HG03575 (cell line): ENCODE measurements around the gene TSPAN11.
"Not testable (repeated sequence)": the region's sequence is repeated elsewhere in the genome, so short reads cannot be mapped to it uniquely, and the experiment has no call there.

Source experiments
- ATAC-seq: cut with Tn5 transposase; IDR thresholded peaks from one replicate; pipeline ENCODE4 v1.9.1; 2021; ENCODE audit not compliant: unreplicated experiment, insufficient number of reproducible peaks, low FRiP score; ENCODE audit errors: extremely low read depth

Gene TSPAN11

DNA sequence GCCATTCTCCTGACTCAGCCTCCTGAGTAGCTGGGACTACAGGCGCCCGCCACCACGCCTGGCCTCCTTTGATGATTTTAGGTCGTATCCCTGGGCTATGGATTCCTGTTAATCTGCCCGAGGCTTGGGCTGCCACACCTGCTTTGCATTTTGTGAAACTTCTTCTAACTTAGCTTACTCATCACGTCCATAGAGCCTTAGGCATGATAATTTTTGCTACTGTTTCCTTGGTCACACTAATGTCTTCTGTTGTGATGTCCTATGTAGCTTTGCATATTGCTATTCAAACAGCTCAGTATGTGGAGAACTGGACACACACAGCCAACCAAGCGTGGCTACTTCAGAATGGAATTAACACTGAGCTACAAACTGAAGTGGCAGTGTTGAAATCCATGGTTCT, 99.7 kb downstream of the TSPAN11 start:
- no peak for ATAC-seq

DNA sequence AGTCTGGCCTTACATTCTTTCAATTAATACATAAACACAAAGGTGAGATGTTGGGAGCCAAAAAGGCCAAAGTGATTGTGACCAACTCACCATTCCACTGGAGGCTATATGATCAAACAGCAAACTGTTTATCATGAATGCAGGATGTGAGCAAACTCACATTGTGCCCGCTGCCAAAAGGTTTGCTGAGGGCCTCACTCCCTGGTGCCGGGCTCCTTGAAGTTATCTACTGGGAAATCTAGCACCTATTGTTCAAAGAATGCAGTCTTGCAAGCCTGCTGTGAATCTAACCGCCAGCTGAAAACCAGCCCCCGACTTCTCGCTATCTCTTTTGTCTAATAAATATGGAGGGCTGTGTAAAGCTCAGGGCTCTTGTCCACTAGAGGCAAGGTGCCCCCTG, 100.5 kb downstream of the TSPAN11 start:
- ATAC-seq: not testable (repeated sequence)

DNA sequence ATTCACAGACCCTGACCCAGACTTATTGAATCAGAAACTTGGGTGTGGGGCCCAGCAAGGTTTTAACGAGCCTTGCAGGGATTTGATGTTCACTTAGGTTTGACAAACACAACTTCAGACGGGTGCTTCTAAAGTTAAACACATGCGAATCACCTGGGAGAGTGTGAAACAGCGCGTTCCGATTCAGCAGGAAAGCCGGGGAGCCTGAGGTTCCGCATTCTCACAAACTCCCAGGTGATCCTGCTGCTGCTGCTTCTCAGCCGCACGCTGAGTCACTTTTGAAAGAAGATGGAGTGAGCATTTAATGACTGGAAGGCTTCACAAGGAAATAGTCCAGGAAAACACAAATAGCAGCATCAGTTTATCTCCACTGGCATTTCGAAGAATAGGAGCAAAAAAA, 102.9 kb downstream of the TSPAN11 start:
- no peak for ATAC-seq

DNA sequence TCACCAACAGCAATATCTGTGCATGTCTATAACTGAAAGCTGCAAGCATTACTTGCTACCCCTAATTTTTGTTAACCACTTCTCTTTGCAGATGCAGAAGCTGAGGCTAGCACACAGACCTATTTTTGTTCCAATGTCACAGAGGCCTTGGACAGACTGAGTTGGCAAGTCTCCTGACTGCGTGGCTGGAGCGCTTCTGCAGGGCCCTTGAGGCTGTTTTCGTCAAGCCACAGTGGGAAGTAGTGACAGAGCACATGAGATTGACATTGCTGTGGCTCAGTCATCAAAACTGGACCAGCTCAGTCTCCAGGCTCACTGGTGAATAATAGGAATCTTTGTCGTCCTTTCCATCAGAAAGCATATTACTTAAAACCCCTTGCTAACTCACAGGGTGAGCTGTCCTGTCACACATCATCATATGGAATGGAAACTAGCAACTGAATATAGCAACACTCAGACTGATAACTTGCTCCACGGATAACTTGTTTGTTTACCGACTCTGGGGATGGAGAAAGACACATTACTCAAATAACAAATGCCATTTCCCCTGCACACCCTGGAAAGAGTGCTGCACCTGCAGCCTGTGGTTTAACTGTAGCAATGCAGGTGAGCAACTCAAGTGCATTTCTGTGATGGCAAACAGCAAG, 103.5 kb downstream of the TSPAN11 start:
- ATAC-seq: no peak

DNA sequence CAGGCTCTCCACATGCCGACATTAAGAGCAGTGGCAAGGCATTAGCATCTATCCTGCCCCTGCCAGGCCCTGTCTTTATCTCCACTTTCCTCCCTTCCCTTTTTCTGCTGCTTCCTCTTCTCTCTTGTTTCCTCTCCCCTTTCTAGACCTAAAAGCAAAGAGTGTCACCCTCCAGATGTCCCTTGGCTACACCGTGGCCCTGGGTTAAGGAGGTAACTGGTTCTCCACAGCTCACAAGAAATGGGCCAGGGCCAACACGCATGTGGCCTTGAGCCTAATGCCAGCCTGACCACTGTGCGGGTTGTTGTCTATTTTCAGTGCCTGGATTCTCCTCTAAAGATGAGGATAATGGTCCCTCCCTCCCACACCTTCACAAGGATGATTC, 105.4 kb downstream of the TSPAN11 start:
- ATAC-seq: no peak

DNA sequence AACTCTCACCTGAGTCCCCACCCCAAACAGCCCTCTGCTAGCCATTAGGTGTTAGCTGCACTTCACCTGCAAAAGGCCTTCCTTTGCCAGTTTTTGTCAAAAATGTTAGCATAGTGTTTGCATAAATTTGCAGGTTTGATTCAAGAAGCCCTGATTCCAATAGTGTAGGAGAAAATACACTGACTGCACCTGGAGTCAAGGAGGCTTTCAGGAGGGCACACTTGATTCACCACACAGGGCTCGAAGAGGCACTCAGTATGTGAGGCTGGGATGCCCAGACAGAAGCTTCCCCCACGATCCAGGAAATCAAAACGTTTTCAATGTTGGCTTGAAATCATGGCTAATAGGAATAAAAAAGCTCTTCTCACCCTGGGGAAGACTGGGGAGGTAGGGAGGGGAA, 106.6 kb downstream of the TSPAN11 start:
- no peak for ATAC-seq

DNA sequence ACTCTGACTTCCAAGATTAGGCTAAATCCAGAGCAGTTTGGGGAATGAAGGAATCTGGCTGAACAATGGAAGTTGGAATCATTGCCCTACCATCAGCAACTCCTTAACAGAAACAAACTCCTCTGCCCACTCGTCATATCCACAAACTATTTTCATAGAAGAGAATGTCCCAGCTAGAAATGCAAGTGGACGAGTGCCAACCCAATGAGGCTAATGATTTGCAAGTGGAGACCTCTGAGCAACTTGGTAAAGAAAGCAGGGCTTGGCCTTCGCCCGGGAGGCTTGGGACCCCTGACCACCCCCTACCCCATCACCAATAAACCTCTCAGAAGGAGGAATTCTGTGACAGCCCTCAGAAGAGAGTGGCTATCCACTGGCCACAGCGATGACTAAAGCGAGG, 107.1 kb downstream of the TSPAN11 start:
- no peak for ATAC-seq

DNA sequence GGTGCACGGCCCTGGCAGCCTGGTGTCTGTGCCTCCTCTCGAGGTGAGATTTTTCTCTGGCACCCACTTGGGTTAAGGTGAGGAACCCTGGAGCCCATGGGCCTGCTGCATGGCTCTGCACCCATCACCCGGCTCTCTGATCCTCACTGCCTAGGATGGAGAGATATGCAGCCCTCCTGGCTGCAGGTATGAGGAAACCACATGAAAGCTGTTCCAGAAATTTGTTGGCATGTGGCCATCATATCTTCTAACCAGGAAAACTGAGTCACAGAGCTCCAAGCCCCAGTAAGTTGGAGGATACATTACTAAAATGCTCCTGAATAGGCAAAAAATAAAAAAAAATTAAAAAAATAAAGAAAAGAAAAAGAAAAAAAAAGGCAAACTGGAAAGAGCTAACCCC, 107.8 kb downstream of the TSPAN11 start:
- no peak for ATAC-seq

DNA sequence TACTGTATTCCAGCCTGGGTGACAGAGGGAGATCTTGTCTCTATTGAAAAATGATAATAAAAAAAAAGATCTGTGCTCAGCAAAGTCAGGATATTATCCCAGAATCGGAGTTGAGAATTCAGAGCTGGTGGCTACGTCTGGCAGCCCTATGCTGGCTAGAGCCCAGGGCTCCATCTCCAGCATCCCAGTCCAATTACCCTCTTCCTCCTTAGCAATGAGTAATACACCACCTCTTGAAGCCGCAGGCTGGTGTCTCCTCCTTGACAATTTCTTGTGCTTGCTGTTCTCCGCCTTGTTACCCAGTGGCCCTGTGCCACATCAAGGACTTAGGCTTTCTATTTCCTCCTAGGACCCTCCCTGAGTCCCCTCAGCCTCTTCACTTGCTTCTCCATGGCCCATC, 108.7 kb downstream of the TSPAN11 start:
- ATAC-seq: no peak

DNA sequence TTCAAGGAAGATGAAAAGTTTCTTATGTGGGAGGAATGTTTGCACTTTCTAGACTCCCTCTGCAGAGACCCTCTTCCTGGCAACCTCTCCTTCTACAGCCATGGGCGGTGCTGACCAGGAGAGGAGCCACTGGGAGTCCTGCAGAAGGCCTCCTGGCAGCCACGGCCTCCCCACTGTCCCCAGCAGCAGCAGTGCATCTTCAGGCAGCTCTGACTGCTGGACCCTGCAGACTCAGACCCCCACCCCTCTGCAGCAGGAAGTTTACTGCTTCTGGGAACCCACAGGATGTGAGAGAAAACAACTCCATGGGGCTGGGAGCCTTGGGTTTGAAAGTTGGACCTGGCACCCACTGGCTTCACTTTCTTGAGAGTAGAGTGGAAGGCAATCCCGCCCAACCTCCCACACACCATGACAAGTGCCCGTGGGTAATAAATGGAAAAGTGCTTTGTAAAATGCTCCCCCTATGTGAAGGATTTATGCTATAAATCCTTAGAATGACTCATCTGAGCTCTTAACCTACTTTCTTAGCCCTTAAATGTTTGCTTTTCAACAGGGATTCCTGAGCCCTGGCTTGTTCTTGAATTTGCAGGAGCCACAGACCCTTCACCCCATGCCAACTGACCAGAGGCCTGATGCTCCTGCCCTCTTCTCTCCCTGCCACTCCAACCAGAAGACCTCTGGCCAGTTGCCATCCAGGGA, 109.6 kb downstream of the TSPAN11 start:
- no peak for ATAC-seq

DNA sequence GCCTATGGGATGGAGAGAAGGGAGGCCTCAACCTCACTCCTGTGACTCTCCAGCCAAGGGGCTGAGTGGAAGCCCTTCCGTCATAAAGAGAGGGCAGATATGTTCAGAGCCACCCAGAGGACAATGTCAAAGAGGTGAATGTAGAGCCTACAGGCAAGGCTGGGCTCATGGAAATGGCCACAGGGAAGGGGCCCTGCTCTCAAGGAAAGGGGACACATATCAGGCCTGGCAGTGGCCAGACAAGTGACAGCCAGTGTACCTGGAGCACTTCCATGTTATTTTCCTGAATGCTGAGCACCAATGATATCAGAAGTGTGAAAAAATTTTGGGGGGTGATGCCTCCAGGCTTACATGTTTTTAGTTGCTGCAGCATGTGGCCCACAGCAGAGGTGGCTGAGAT, 110.5 kb downstream of the TSPAN11 start:
- ATAC-seq: no peak

DNA sequence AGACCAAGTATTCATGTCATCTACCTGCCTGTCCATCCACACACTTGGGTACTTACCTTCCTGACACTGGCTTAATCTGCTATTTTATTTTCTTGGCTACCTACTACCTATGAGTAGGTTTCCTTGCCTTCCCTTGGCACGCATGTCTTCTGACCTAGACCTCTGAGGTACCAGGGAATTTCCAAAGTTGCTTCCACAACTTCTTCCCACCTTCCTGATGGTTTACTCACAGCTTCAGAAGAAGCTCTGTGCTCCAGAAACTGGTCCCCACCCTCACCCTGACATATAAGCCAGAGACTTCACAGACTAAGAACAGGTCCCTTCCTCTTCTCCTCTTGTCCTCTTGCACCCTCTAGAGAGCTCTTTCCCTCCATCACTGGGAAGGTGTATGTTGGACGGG, 111.4 kb downstream of the TSPAN11 start:
- ATAC-seq: no peak

DNA sequence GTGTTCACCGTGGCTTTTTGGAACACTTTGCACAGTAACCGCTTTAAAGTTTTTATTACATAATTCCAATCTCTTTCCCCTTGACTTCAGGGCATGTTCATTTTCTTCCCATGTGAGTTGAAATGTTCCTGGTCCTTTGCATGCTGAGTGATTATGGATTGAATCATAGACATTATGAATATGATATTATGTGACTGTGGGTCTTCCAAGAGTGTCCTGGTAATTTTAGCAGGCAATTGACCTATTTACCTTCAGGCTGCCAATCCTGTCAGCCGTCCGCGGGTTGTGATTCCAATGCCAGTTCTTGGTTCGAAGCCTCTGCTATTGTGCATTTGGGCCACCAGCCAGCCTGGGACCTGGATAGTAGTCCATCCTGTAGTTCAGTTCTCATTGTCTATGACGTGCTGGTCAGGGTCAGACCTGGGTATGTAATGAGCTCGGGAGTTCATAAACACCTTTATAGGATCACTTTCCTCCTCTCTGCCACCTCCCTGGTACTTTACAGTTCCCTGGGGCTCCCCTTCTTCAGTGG, 114.6 kb downstream of the TSPAN11 start:
- ATAC-seq: no peak
